ENCODE data around the gene GPR39.
"Not testable (repeated sequence)": the region's sequence is repeated elsewhere in the genome, so short reads cannot be mapped to it uniquely, and the experiment has no call there.

GPR39 gene

GRCh38 chr2:132416723-132417395, at the start of gene GPR39:
Gene GPR39 (plus strand): TSS chr2:132416805.
- no peak for DNase-seq

GRCh38 chr2:132368191-132368590, 48.4 kb upstream of the GPR39 start:
- no peak for DNase-seq

- DNase-seq = no peak
Measured at GRCh38 chr2:132372276-132372675, 44.3 kb upstream of the GPR39 start.

GRCh38 chr2:132373391-132374135, 43.0 kb upstream of the GPR39 start:
- DNase-seq = no peak

- no peak for DNase-seq
Measured at GRCh38 chr2:132374151-132374550, 42.5 kb upstream of the GPR39 start.

- DNase-seq = no peak
Measured at GRCh38 chr2:132374551-132374950, 42.1 kb upstream of the GPR39 start.

GRCh38 chr2:132374961-132375360, 41.6 kb upstream of the GPR39 start:
- DNase-seq = no peak

- DNase-seq = no peak
Measured at GRCh38 chr2:132381376-132381775, 35.2 kb upstream of the GPR39 start.

GRCh38 chr2:132383956-132384355, 32.6 kb upstream of the GPR39 start:
- DNase-seq = no peak

- DNase-seq = no peak
Measured at GRCh38 chr2:132384491-132385151, 32.0 kb upstream of the GPR39 start.

- DNase-seq = no peak
Measured at GRCh38 chr2:132387126-132387525, 29.5 kb upstream of the GPR39 start.

- DNase-seq = no peak
Measured at GRCh38 chr2:132390076-132390475, 26.5 kb upstream of the GPR39 start.

GRCh38 chr2:132391378-132391777, 25.2 kb upstream of the GPR39 start:
- no peak for DNase-seq

- DNase-seq = no peak
Measured at GRCh38 chr2:132392221-132392620, 24.4 kb upstream of the GPR39 start.

GRCh38 chr2:132392879-132393278, 23.7 kb upstream of the GPR39 start:
- DNase-seq = no peak

- not testable (repeated sequence) for DNase-seq
Measured at GRCh38 chr2:132397042-132397441, 19.6 kb upstream of the GPR39 start.

- no peak for DNase-seq
Measured at GRCh38 chr2:132400169-132400900, 16.3 kb upstream of the GPR39 start.

GRCh38 chr2:132400901-132401240, 15.7 kb upstream of the GPR39 start:
- DNase-seq = no peak

GRCh38 chr2:132401326-132401725, 15.3 kb upstream of the GPR39 start:
- DNase-seq = no peak

GRCh38 chr2:132403146-132403545, 13.5 kb upstream of the GPR39 start:
- no peak for DNase-seq

GRCh38 chr2:132404056-132404455, 12.5 kb upstream of the GPR39 start:
- DNase-seq = no peak

- no peak for DNase-seq
Measured at GRCh38 chr2:132407784-132408183, 8.8 kb upstream of the GPR39 start.

GRCh38 chr2:132412021-132412420, 4.6 kb upstream of the GPR39 start:
- DNase-seq = no peak
